WI38 (cell line): ENCODE data around the gene ZNF37A.
"Not testable (repeated sequence)": the region's sequence is repeated elsewhere in the genome, so short reads cannot be mapped to it uniquely, and the experiment has no call there.

Source experiments
- H3K4me3 ChIP-seq: 2 replicates; pipeline ENCODE4 v1.5.1; 2011; ENCODE audit warnings: low read depth, mild to moderate bottlenecking, control low read depth, low read length
- CTCF ChIP-seq: IDR thresholded peaks from 2 replicates; pipeline ENCODE4 v1.5.1; 2012; ENCODE audit warnings: low read depth, mild to moderate bottlenecking, control low read depth, low read length

The ZNF37A gene

DNA sequence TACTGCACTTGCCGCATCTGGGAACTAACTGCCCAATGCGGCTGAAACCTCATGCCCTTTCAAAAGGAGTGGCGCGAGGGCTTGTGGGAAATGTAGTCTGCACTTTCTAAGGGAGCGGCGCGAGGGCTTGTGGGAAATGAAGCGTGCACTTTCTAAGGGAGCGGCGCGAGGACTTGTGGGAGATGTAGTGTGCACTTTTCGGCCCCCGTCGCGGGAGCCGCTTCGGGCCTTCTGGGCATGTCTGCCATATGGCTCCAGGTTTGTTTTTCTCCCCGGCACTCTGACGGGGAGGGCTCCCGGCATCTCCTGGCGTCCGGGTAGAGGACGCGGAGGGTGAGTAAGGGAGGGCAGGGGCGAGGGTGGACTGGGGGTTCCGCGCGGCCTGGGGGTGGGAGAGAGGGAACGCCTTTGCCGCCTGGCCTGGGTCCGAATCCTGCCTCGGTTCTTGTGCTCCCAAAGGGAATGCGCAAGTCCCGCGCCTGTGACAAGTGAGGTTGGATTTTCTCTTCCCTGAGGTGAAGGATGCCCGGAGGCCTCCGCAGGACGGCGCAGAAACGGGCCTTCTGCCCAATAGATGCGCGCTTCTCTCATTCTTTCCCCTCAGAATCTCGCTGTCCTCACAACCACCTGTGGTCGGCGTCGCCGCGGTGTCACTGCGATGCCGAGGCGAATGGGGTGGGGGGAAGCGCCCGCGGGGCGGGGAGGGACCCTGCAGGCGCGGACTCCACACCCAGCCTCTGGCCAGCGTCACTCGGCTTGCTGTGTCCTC lies at the start of gene ZNF37A:
TSS of gene ZNF37A (plus strand) at position 180 of the 769 bp plus-strand sequence. CDS start 2,281 bp downstream, outside the sequence.
- peak within 1 kb of the TSS; percentile 80 for H3K4me3 ChIP-seq
- no peak for TF ChIP-seq CTCF

- no peak overlapping the region for H3K4me3 ChIP-seq
- TF ChIP-seq CTCF = no peak
Observed at GRCh38 chr10:38045129-38045528, 49.0 kb upstream of the ZNF37A start.

DNA sequence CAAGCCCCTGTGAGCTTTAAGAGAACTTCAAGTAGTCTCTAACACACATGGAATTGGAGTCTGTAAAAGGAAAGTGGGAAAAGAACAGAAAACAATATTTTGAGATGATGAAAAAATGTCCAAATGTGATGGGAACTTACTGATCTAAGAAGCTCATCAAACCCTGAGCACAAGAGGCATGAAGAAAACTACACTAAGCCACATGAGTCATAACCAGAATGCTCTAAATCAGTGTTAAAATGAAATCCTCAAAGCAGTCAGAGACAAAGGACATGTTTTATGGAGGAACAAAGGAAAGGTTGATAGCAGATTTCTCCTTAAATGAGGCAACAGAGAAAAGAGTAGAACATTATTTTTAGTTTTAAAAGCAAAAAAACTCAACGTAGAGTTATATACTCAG lies 46.5 kb upstream of the ZNF37A start:
- TF ChIP-seq CTCF = no peak
- H3K4me3 ChIP-seq = no peak overlapping the region

DNA sequence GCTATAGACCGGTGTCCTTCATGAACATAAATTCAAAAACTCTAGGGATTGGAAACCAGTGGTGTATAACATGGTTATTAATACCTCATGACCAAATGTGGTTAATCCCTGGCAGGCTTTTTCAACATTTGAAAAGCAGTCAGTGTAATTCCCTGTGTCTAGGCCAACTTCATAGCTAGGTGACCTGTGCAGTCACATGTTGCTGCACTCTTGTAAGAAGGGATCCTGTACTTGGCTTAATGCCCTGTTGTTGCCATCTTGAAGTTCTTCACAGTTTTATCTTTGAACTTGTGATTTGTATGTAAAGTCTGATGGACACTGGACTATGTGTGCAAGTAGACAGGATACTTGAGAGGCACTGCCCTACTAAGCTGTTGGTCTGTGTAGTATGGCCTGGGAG lies 43.9 kb upstream of the ZNF37A start:
- H3K4me3 ChIP-seq = no peak overlapping the region
- no peak for TF ChIP-seq CTCF

DNA sequence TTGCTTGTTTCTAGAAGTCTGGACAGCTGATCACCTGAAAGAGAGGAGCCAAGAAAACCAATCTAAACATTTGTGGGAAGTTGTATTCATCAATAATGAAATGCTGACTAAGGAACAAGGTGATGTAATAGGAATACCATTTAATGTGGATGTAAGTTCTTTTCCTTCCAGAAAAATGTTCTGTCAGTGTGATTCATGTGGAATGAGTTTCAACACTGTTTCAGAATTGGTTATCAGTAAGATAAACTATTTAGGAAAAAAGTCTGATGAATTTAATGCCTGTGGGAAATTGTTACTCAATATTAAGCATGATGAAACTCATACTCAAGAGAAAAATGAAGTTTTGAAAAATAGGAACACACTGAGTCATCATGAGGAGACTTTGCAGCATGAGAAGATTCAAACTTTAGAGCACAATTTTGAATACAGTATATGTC lies 39.8 kb upstream of the ZNF37A start:
- no peak overlapping the region for H3K4me3 ChIP-seq
- TF ChIP-seq CTCF = no peak

DNA sequence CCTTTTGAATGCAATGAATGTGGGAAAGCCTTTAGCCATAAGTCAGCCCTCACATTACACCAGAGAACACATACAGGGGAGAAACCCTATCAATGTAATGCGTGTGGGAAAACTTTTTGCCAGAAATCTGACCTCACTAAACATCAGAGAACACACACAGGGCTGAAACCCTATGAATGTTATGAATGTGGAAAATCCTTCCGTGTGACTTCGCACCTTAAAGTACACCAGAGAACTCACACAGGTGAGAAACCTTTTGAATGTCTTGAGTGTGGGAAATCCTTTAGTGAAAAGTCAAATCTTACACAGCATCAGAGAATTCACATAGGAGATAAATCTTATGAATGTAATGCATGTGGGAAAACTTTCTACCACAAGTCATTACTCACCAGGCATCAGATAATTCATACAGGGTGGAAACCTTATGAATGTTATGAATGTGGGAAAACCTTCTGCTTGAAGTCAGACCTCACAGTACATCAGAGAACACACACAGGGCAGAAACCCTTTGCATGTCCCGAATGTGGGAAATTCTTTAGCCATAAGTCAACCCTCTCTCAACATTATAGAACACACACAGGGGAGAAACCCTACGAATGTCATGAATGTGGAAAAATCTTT lies 38.8 kb upstream of the ZNF37A start:
- not testable (repeated sequence) for H3K4me3 ChIP-seq

- not testable (repeated sequence) for H3K4me3 ChIP-seq
Observed at GRCh38 chr10:38069663-38070062, 24.5 kb upstream of the ZNF37A start.

GRCh38 chr10:38070501-38070900 lies 23.6 kb upstream of the ZNF37A start:
- TF ChIP-seq CTCF = no peak
- no peak overlapping the region for H3K4me3 ChIP-seq
